H1 (cell line): ENCODE results near the gene ZNF808. TPM values are rescaled to one million over a fixed set of nuclear protein-coding genes. Genes with fewer than 3 reads are reported as not detected.

Source experiments
- EP300 ChIP-seq, 2 experiments: IDR thresholded peaks; 1 replicate in 1 of 2; 2 replicates in 1 of 2; pipeline ENCODE4 v1.6.1; 2011 to 2012; ENCODE audit warnings: low read depth in 2 of 2, low read length in 2 of 2, mild to moderate bottlenecking in 2 of 2, borderline replicate concordance in 1 of 2, inconsistent platforms in 1 of 2, moderate library complexity in 1 of 2
- EZH2 ChIP-seq: fragments of 200-600 bp; sonication (generic); IDR thresholded peaks from 2 replicates; pipeline ENCODE4 v1.7.1; 2012; ENCODE audit warnings: low read depth, mild to moderate bottlenecking, moderate library complexity, low read length, inconsistent platforms; ENCODE audit not compliant: severe bottlenecking
- FOSL1 ChIP-seq: IDR thresholded peaks from 2 replicates; pipeline ENCODE4 v1.6.1; 2011; ENCODE audit warnings: mild to moderate bottlenecking, low read depth, low read length, moderate library complexity; ENCODE audit not compliant: insufficient read depth
- KDM5A ChIP-seq: fragments of 200-600 bp; IDR thresholded peaks from 2 replicates; pipeline ENCODE4 v1.7.1; 2012; ENCODE audit warnings: mild to moderate bottlenecking, low read length, inconsistent platforms, mixed read lengths
- MAFK ChIP-seq: IDR thresholded peaks from 2 replicates; pipeline ENCODE4 v1.6.1; 2012; ENCODE audit warnings: low read depth, mild to moderate bottlenecking, improper control_type of control experiment, low read length
- SP4 ChIP-seq: IDR thresholded peaks from 2 replicates; pipeline ENCODE4 v1.6.1; 2012; ENCODE audit warnings: low read length, inconsistent platforms
- polyA plus RNA-seq, 7 experiments: library from polyadenylated mRNA; depleted of rRNA in 3 of 7; stranded (reverse) in 5 of 7; unstranded in 2 of 7; fragments of >200 nt in 5 of 7; fragments of 200-250 nt in 2 of 7; gene quantifications; 1 replicate in 5 of 7; 2 replicates in 1 of 7; 4 replicates in 1 of 7; pipeline versions ENCODE4 v1.2.1 to v1.2.3, GENCODE V29; 2011 to 2013; ENCODE audit warnings: missing spikeins in 2 of 7, mixed read lengths in 2 of 7
- total RNA-seq: library from RNA; stranded (reverse); fragmentation: NEBNext Ultra II Directional; extraction: Animal tissue kit (Norgen Biotek cat#: 25700); gene quantifications from 2 replicates; pipeline ENCODE4 v1.2.1, GENCODE V29; 2021
- TF ChIP-seq, protein P1 (sequence below): fragments of 300-600 bp; sonication (generic); IDR thresholded peaks from 2 replicates; pipeline ENCODE4 v1.7.1; 2012; ENCODE audit warnings: low read length, moderate library complexity, mild to moderate bottlenecking, inconsistent platforms; ENCODE audit not compliant: insufficient replicate concordance

ZNF808 gene
- total and polyA plus RNA-seq, 2 of the 8 experiments (the other 6 are each of a cell fraction or from before 2014, with no cell fraction given) = 3.9 to 25.9 TPM

GRCh38 chr19:52570000-52570861 lies 42.8 kb downstream of the ZNF808 start, which contains the start of gene ZNF701 (continued):
- TF ChIP-seq EZH2 = no peak
- TF ChIP-seq SP4 = no peak
- no peak for TF ChIP-seq MAFK
- no peak for TF ChIP-seq EP300 (IDR thresholded peaks at IDR 0.05; ENCODE audit: borderline replicate concordance in 1 of 2, low read depth in 2 of 2, low read length in 2 of 2)
- no peak for TF ChIP-seq KDM5A
- TF ChIP-seq, protein P1, sequence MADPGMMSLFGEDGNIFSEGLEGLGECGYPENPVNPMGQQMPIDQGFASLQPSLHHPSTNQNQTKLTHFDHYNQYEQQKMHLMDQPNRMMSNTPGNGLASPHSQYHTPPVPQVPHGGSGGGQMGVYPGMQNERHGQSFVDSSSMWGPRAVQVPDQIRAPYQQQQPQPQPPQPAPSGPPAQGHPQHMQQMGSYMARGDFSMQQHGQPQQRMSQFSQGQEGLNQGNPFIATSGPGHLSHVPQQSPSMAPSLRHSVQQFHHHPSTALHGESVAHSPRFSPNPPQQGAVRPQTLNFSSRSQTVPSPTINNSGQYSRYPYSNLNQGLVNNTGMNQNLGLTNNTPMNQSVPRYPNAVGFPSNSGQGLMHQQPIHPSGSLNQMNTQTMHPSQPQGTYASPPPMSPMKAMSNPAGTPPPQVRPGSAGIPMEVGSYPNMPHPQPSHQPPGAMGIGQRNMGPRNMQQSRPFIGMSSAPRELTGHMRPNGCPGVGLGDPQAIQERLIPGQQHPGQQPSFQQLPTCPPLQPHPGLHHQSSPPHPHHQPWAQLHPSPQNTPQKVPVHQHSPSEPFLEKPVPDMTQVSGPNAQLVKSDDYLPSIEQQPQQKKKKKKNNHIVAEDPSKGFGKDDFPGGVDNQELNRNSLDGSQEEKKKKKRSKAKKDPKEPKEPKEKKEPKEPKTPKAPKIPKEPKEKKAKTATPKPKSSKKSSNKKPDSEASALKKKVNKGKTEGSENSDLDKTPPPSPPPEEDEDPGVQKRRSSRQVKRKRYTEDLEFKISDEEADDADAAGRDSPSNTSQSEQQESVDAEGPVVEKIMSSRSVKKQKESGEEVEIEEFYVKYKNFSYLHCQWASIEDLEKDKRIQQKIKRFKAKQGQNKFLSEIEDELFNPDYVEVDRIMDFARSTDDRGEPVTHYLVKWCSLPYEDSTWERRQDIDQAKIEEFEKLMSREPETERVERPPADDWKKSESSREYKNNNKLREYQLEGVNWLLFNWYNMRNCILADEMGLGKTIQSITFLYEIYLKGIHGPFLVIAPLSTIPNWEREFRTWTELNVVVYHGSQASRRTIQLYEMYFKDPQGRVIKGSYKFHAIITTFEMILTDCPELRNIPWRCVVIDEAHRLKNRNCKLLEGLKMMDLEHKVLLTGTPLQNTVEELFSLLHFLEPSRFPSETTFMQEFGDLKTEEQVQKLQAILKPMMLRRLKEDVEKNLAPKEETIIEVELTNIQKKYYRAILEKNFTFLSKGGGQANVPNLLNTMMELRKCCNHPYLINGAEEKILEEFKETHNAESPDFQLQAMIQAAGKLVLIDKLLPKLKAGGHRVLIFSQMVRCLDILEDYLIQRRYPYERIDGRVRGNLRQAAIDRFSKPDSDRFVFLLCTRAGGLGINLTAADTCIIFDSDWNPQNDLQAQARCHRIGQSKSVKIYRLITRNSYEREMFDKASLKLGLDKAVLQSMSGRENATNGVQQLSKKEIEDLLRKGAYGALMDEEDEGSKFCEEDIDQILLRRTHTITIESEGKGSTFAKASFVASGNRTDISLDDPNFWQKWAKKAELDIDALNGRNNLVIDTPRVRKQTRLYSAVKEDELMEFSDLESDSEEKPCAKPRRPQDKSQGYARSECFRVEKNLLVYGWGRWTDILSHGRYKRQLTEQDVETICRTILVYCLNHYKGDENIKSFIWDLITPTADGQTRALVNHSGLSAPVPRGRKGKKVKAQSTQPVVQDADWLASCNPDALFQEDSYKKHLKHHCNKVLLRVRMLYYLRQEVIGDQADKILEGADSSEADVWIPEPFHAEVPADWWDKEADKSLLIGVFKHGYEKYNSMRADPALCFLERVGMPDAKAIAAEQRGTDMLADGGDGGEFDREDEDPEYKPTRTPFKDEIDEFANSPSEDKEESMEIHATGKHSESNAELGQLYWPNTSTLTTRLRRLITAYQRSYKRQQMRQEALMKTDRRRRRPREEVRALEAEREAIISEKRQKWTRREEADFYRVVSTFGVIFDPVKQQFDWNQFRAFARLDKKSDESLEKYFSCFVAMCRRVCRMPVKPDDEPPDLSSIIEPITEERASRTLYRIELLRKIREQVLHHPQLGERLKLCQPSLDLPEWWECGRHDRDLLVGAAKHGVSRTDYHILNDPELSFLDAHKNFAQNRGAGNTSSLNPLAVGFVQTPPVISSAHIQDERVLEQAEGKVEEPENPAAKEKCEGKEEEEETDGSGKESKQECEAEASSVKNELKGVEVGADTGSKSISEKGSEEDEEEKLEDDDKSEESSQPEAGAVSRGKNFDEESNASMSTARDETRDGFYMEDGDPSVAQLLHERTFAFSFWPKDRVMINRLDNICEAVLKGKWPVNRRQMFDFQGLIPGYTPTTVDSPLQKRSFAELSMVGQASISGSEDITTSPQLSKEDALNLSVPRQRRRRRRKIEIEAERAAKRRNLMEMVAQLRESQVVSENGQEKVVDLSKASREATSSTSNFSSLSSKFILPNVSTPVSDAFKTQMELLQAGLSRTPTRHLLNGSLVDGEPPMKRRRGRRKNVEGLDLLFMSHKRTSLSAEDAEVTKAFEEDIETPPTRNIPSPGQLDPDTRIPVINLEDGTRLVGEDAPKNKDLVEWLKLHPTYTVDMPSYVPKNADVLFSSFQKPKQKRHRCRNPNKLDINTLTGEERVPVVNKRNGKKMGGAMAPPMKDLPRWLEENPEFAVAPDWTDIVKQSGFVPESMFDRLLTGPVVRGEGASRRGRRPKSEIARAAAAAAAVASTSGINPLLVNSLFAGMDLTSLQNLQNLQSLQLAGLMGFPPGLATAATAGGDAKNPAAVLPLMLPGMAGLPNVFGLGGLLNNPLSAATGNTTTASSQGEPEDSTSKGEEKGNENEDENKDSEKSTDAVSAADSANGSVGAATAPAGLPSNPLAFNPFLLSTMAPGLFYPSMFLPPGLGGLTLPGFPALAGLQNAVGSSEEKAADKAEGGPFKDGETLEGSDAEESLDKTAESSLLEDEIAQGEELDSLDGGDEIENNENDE = no peak
- no peak for TF ChIP-seq FOSL1
